ENCODE results near the gene CENATAC.

DNA sequence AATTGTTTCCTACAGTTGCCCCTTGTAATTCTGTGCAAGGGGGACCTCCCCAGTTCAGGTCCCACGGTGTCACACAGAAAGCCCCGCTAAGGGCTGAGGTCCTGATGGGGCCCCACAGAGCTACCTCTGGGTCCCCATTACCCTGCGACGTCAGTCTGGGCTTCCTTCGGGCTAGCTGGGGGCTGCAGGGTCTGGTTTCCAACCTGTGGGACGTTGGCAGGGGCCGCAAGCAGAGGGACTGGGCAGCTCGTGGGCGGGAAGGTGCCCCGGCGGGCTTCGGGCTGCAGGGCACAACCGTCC lies 32.0 kb downstream of the CENATAC start:
- TF ChIP-seq ZNF274 (IDR thresholded peaks at IDR 0.05; ENCODE audit: low read depth, low read length), result no peak
- no peak for TF ChIP-seq SUZ12 (IDR thresholded peaks at IDR 0.05; ENCODE audit: extremely low read depth, insufficient read depth, insufficient read length)
- no peak for TF ChIP-seq YY1 (IDR thresholded peaks at IDR 0.05; ENCODE audit: insufficient read depth, insufficient read length)
